Esophagus squamous epithelium (tissue), 5 donors: ENCODE results near the gene BLOC1S5. TPM values are rescaled to one million over a fixed set of nuclear protein-coding genes. Genes with fewer than 3 reads are reported as not detected.

Experiments
- DNase-seq: peaks from one replicate; lab custom pipeline; 2025; lab: John Stamatoyannopoulos, UW
- H3K27ac ChIP-seq, 4 donors: fragments of 200-600 bp; sonication (generic); one replicate each; pipeline ENCODE4 v1.5.1; 2016 to 2019; ENCODE audit warnings: mild to moderate bottlenecking in 1 of 4
- H3K27me3 ChIP-seq, 4 donors: fragments of 200-600 bp; sonication (generic); 1 replicate in 3 of 4; 2 replicates in 1 of 4; pipeline versions ENCODE4 v1.5.1 to v1.6.0; 2017 to 2021; ENCODE audit warnings: antibody characterized with exemption in 1 of 4
- H3K36me3 ChIP-seq, 3 donors: fragments of 200-600 bp; sonication (generic); one replicate each; pipeline ENCODE4 v1.5.1; 2016 to 2019
- H3K4me1 ChIP-seq, 3 donors: fragments of 200-600 bp; sonication (generic); one replicate each; pipeline ENCODE4 v1.5.1; 2017 to 2019
- H3K4me3 ChIP-seq, 4 donors: fragments of 200-600 bp; sonication (generic); 1 replicate in 3 of 4; 2 replicates in 1 of 4; pipeline ENCODE4 v1.5.1; 2016 to 2019; ENCODE audit warnings: mild to moderate bottlenecking in 2 of 4, moderate library complexity in 1 of 4
- H3K9me3 ChIP-seq, 3 donors: fragments of 200-600 bp; sonication (generic); one replicate each; pipeline ENCODE4 v1.5.1; 2016 to 2019
- POLR2A ChIP-seq, 4 donors: fragments of 450-650 bp; IDR thresholded peaks; one replicate each; pipeline ENCODE4 v1.6.1; 2017; ENCODE audit warnings: antibody characterized with exemption in 4 of 4, mild to moderate bottlenecking in 4 of 4, moderate library complexity in 3 of 4
- WGBS, 2 donors: methylation state at CpG; one replicate each; pipeline ENCODE4 v1.1.5; 2018; 5-methylcytosine and 5-hydroxymethylcytosine counted together
- intact Hi-C: fragments of 100-400 bp; cut with DNase I; formaldehyde crosslinking; loops from one replicate; pipeline ENCODE4 v1.15.0; 2022
- total RNA-seq, 4 donors: library from RNA; depleted of rRNA; stranded (reverse); fragments of >200 nt; gene quantifications; one replicate each; pipeline ENCODE4 v1.1.0, GENCODE V29; 2016
- TF ChIP-seq, protein P1 (sequence below), 6 experiments: fragments of 450-650 bp in 4 of 6; fragments of 200-600 bp in 2 of 6; sonication (generic) in 2 of 6; IDR thresholded peaks; one replicate each; pipeline ENCODE4 v1.5.1; 2016 to 2019; ENCODE audit warnings: antibody characterized with exemption in 6 of 6, mild to moderate bottlenecking in 4 of 6, moderate library complexity in 4 of 6
- donor health status: DM: yes; HTN: yes; CAD: no.

BLOC1S5 gene
- total RNA-seq, 4 donors from 2014 or later, result 4.1 to 12.4 (median 9.0) TPM

DNA sequence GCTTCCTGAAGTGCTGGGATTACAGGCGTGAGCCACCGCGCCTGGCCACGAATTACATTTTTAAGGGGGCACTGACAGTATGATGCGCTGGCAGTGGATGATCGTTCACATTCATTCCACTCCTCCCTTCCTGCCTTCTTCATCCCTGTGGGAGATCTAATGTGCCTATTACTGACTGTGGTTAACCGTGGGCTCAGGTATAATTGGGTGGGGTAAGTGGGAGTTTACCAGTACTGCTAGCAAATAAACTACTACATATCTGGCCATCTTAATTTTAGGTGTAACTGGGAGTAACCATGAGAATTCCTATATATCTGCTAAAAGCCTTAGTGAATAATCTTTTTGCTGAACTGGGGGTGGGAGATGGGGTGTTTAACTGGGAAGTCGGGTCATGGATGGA lies 6.5 kb upstream of the BLOC1S5 start:
- DNase-seq, result no peak
- H3K4me1 ChIP-seq, result no peaks in the 10 kb centered on the region
- intact Hi-C loops, result no loop called here
- no peak for TF ChIP-seq POLR2A (IDR thresholded peaks at IDR 0.05)
- TF ChIP-seq, protein P1, sequence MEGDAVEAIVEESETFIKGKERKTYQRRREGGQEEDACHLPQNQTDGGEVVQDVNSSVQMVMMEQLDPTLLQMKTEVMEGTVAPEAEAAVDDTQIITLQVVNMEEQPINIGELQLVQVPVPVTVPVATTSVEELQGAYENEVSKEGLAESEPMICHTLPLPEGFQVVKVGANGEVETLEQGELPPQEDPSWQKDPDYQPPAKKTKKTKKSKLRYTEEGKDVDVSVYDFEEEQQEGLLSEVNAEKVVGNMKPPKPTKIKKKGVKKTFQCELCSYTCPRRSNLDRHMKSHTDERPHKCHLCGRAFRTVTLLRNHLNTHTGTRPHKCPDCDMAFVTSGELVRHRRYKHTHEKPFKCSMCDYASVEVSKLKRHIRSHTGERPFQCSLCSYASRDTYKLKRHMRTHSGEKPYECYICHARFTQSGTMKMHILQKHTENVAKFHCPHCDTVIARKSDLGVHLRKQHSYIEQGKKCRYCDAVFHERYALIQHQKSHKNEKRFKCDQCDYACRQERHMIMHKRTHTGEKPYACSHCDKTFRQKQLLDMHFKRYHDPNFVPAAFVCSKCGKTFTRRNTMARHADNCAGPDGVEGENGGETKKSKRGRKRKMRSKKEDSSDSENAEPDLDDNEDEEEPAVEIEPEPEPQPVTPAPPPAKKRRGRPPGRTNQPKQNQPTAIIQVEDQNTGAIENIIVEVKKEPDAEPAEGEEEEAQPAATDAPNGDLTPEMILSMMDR (IDR thresholded peaks at IDR 0.05), result no peak
- H3K27ac ChIP-seq, result no peak overlapping the region
- H3K36me3 ChIP-seq, result no peaks in the 10 kb centered on the region
- no peaks in the 10 kb centered on the region for H3K27me3 ChIP-seq
- no peaks in the 10 kb centered on the region for H3K9me3 ChIP-seq
- H3K4me3 ChIP-seq, result no peak overlapping the region
- WGBS, 2 donors, result 82 to 87% methylated on average over 8 of the region's 8 CpGs

DNA sequence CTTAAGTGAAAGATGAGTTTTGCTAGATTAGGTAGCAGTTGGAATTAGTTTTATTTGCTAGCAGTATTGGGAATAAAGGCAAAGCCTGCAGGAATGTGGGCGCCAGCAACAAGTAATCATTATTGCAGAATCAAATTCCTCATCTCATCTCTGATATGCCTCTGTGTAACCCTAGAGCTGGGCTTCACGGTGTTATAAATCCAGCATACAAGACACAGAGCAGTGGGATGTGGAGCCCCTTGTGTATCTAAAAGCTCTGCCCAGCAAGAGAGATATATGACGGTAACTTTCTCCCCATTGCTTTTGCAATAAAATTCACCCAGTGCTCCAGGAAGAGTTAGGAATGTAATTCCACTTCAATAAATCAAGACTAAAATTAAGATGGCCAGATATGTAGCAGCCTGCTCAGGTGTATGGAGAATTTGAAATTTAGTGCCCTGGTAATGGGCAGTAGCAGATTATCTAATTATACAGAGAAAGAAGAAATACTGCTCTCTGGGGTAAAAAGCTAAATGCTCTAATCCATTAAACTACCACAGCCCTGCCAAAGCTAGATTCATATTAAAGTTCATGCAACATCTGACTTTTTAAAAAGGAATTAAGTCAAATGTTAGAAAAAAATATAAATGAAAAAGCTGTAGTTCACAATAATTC lies 5.6 kb upstream of the BLOC1S5 start:
- Histone ChIP-seq H3K4me1 (peaks cover 0 to 2% (median under 1%) of the 10 kb centered on the region in 3 donors), H3K4me3 (no peak overlapping the region), H3K9me3 (no peaks in the 10 kb centered on the region), H3K36me3 (no peaks in the 10 kb centered on the region), H3K27me3 (no peaks in the 10 kb centered on the region), H3K27ac (no peak overlapping the region)
- no peak for TF ChIP-seq POLR2A (IDR thresholded peaks at IDR 0.05)
- TF ChIP-seq, protein P1 (IDR thresholded peaks at IDR 0.05), result no peak
- DNase-seq, result no peak
- WGBS, 2 donors, result 80 to 90% methylated on average over 3 of the region's 3 CpGs
- intact Hi-C loops, result no loop called here

DNA sequence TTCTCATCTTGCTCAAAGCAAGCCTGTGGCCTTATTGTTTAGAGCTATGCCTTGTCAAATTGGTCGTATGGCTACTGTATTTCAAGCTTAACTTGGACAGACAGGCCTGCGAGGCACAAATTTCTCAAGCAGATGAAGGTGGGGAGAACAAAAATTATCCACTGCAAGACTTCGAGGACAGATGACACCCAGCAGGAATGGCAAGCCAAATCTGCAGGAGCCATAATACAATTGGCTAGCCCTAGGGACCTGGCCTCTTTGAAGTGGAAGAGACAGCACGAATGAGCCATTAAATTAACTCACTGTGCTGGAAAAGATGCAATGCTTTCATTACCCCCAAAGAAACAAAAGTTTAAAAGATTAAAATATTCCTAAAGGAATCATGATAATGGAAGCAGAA lies 5.0 kb upstream of the BLOC1S5 start:
- no peak for TF ChIP-seq POLR2A (IDR thresholded peaks at IDR 0.05)
- TF ChIP-seq, protein P1 (IDR thresholded peaks at IDR 0.05), result no peak
- Histone ChIP-seq H3K4me3 (no peak overlapping the region), H3K9me3 (no peaks in the 10 kb centered on the region), H3K4me1 (peaks cover 0 to 5% (median 3%) of the 10 kb centered on the region in 3 donors), H3K36me3 (no peaks in the 10 kb centered on the region), H3K27me3 (no peaks in the 10 kb centered on the region), H3K27ac (no peak overlapping the region)
- DNase-seq, result no peak
- 63 to 68% methylated on average over 2 to 4 of the region's 4 CpGs for WGBS, 2 donors
- intact Hi-C loops, result no loop called here

GRCh38 chr6:8066108-8066507 lies 1.9 kb upstream of the BLOC1S5 start:
- no peaks in the 10 kb centered on the region for H3K9me3 ChIP-seq
- no peak for DNase-seq
- intact Hi-C loops, result no loop called here
- peaks cover 0 to 7% (median 0%) of the 10 kb centered on the region in 3 donors for H3K36me3 ChIP-seq
- H3K4me3 ChIP-seq, result no peak overlapping the region
- H3K4me1 ChIP-seq, result peaks cover 0 to 18% (median 3%) of the 10 kb centered on the region in 3 donors
- WGBS, 2 donors, result 84 to 89% methylated on average over 4 of the region's 4 CpGs
- no peaks in the 10 kb centered on the region for H3K27me3 ChIP-seq
- TF ChIP-seq, protein P1 (IDR thresholded peaks at IDR 0.05), result no peak
- TF ChIP-seq POLR2A (IDR thresholded peaks at IDR 0.05), result no peak
- no peak overlapping the region for H3K27ac ChIP-seq

DNA sequence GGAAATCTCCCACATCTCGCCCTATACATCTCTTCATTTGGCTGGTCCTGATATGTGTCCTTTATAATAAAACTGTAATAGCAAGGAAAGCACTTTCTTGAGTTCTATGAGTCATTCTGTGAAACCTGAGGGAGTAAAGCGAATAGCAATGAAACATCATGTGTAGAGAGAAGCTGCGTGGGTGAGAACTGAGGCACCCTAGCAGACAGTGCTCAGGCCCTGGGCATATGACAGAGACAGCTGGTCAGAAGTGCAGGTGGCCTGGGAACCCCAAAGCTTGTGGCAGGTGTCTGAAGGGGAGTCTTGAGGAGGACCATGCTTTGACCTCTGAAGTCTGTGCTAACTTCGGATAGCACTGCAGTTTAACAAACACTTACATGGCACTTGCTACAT lies 1.3 kb upstream of the BLOC1S5 start:
- no peak overlapping the region for H3K4me3 ChIP-seq
- no peaks in the 10 kb centered on the region for H3K27me3 ChIP-seq
- no peak for DNase-seq
- 79 to 84% methylated on average over 3 to 4 of the region's 4 CpGs for WGBS, 2 donors
- no peaks in the 10 kb centered on the region for H3K9me3 ChIP-seq
- TF ChIP-seq POLR2A (IDR thresholded peaks at IDR 0.05), result no peak
- TF ChIP-seq, protein P1 (IDR thresholded peaks at IDR 0.05), result no peak
- intact Hi-C loops, result no loop called here
- peaks cover 0 to 13% (median 0%) of the 10 kb centered on the region in 3 donors for H3K36me3 ChIP-seq
- peaks cover 0 to 18% (median 3%) of the 10 kb centered on the region in 3 donors for H3K4me1 ChIP-seq
- no peak overlapping the region for H3K27ac ChIP-seq
